Mucosa of rectum (tissue), 2 donors: ENCODE data around the gene C1orf167.

ENCODE experiments used
- H3K27ac ChIP-seq, 2 donors: one replicate each; pipeline ENCODE4 v1.7.0; 2013; ENCODE audit warnings: inconsistent platforms in 2 of 2, low read depth in 2 of 2, low read length in 2 of 2
- H3K27me3 ChIP-seq, 2 donors: one replicate each; pipeline ENCODE4 v1.7.0; 2013; ENCODE audit warnings: low read length in 2 of 2; ENCODE audit not compliant: control insufficient read depth in 2 of 2, insufficient read depth in 2 of 2
- H3K36me3 ChIP-seq, 2 donors: one replicate each; pipeline ENCODE4 v1.7.0; 2013; ENCODE audit warnings: low read length in 2 of 2; ENCODE audit not compliant: control insufficient read depth in 2 of 2, insufficient read depth in 2 of 2
- H3K4me1 ChIP-seq, 2 donors: one replicate each; pipeline ENCODE4 v1.7.0; 2013; ENCODE audit warnings: low read length in 2 of 2, mild to moderate bottlenecking in 1 of 2; ENCODE audit not compliant: control insufficient read depth in 2 of 2, insufficient read depth in 2 of 2
- H3K4me3 ChIP-seq, 2 donors: one replicate each; pipeline ENCODE4 v1.7.0; 2013; ENCODE audit warnings: low read length in 2 of 2
- H3K9ac ChIP-seq, 2 donors: one replicate each; pipeline ENCODE4 v1.7.0; 2013; ENCODE audit warnings: low read length in 2 of 2, low read depth in 1 of 2, mild to moderate bottlenecking in 1 of 2
- H3K9me3 ChIP-seq, 2 donors: one replicate each; pipeline ENCODE4 v1.7.0; 2013; ENCODE audit warnings: low read length in 2 of 2; ENCODE audit not compliant: control insufficient read depth in 2 of 2
- donor health status: healthy.
- donor health status: Normal muscosa, but diverticular disease.

Gene C1orf167

DNA sequence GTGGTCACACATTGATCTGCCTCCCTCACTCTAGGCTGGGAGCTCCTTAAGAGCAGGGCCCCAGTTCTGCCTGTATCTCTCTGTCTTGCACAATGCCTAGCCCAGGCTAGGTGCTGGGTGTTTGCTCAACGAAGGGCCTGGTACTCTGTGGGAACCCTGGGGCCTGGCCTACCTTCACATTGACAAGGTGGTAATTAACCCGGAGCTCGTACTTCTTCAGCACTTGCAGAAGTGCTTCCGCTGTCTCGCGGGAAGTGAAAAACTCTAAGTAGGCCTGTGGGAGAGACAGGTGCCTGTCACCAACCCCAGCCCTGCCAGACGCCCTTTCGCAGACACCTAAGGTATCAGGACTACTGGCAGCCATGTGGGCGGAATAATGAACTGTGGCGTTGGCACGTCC is 30.1 kb downstream of the C1orf167 start:
- Histone ChIP-seq H3K9ac (peak overlapping the region in 1 of 2 donors; percentile 57), H3K27ac (peak overlapping the region in 1 of 2 donors; percentile 77), H3K36me3 (peaks cover 45 to 50% of the 10 kb centered on the region in 2 donors), H3K4me3 (no peak overlapping the region), H3K4me1 (peaks cover 24 to 46% of the 10 kb centered on the region in 2 donors), H3K9me3 (no peaks in the 10 kb centered on the region), H3K27me3 (no peaks in the 10 kb centered on the region)

DNA sequence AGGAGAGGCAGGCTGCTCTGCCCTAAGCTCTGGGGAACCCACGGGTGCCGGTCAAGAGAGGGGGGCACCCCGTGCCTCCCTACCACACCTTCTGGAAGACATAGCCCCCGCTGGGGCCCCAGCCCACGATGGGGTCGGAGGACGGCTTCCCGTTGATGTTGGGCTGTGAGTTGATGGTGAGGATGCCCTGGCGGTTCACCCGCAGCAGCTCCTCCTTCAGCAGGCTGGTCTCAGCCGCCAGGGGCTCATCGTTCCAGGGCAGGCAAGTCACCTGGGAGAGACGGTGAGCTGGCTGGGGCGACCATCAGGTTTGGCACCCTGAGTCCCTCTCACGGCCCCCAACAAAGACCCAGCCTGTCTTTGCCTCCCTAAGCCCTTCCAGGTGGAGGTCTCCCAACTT is 31.8 kb downstream of the C1orf167 start:
- Histone ChIP-seq H3K4me1 (peaks cover 12 to 28% of the 10 kb centered on the region in 2 donors), H3K36me3 (peaks cover 45 to 50% of the 10 kb centered on the region in 2 donors), H3K27ac (no peak overlapping the region)

DNA sequence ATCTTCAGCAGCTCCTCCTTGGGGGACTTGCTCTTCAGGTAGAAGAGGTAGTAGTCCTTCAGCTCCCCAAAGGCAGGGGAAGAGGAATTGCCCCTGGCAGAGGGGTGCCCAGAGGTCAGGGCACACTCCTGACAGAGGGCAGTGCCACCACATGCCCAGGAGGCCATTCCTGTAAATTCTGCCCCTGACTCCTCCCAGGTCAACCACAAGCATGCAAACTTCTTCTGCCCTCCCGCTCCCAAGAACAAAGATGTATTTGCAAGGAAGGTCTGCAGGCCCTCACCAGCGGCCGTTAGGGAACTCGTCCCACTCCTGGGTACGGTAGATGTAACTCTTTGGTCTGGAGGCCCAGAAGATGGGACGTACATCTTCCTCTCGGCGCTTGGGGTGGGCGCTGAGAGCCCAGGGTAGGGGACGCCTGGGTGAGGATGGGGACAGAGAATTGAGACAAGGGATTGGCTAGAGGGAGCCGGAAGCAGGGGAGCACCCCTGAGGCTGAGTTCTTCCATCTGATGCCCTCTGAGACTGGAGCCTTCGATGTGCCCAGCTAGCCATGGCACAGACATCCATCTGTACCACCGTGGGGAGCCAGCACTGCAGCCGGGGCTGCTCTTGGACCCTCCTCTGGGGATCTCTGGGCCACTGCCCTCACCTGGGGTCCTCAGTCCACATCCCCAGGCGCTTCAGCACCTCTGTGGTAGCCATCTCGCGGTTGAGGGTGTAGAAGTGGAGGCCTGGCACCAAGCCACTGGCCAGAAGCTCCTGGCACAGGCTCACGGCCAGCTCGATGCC is 32.6 kb downstream of the C1orf167 start:
- no peak overlapping the region for H3K27ac ChIP-seq
- no peak overlapping the region for H3K4me3 ChIP-seq
- H3K4me1 ChIP-seq: peaks cover 11 to 22% of the 10 kb centered on the region in 2 donors
- no peaks in the 10 kb centered on the region for H3K27me3 ChIP-seq
- H3K9ac ChIP-seq: no peak overlapping the region
- H3K36me3 ChIP-seq: peaks cover 50 to 54% of the 10 kb centered on the region in 2 donors
- H3K9me3 ChIP-seq: no peaks in the 10 kb centered on the region

More for the DNA sequence above, 31.8 kb downstream of the C1orf167 start:
- Histone ChIP-seq H3K9ac (no peak overlapping the region), H3K4me3 (no peak overlapping the region), H3K27me3 (no peaks in the 10 kb centered on the region), H3K9me3 (no peaks in the 10 kb centered on the region)

DNA sequence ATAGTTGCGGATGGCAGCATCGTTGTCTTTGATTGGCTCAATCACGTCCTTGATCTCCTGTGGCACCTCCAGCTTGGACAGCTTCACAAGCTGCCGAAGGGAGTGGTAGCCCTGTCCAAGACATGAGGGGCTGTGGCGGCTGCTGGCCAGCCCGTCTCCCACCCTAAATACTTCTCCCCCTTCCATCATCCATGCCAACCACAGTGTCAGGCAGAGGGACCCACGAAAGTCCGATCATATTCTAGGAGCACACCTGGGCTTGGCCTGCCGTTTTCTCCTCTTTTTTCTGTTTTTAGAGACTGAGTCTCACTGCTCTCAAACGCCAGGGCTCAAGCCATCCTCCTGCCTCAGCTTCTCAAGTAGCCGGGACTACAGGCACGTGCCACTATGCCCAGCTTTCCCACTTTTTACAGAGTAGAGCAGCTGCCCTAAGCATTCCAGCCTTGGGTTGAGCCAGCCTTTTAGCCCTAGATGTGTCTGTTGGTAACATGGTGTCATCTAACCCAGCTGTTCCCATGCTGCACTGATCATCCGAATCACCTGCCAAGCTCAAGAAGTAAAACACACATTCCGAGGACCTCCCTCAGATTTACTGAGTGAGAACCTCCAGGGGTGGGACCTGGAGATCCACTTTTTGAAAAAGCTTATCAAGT is 33.4 kb downstream of the C1orf167 start:
- Histone ChIP-seq H3K36me3 (peaks cover 56% of the 10 kb centered on the region in 2 donors), H3K9me3 (no peaks in the 10 kb centered on the region), H3K27ac (no peak overlapping the region), H3K4me3 (no peak overlapping the region), H3K4me1 (peaks cover 8 to 15% of the 10 kb centered on the region in 2 donors), H3K27me3 (no peaks in the 10 kb centered on the region), H3K9ac (no peak overlapping the region)

DNA sequence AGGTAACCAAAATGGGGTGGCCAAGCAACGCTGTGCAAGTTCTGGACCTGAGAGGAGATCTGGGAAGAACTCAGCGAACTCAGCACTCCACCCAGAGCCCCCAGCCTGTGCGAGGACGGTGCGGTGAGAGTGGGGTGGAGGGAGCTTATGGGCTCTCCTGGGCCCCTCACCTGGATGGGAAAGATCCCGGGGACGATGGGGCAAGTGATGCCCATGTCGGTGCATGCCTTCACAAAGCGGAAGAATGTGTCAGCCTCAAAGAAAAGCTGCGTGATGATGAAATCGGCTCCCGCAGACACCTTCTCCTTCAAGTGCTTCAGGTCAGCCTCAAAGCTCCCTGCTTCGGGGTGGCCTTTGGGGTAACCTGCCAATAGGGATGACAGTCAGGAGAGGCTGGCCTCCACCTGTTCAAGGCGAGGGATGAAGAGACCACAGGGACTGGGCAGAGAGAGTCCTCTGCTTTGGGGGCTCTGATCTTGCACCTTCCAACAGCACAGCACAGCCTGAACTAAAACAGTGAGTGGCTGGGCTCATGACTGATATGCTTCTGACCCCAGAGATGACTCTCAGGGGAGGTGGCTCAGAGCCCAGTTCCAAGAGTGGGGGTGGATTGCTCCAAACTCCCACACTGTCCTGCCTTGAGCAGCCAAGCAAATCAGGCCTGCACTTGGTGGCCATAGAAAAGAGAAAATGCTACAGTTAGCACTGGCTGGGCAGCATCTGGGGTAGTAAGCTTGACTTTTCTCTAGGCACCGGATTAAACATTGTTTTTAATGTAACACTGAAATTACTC is 34.2 kb downstream of the C1orf167 start:
- no peaks in the 10 kb centered on the region for H3K27me3 ChIP-seq
- peaks cover 2 to 6% of the 10 kb centered on the region in 2 donors for H3K4me1 ChIP-seq
- H3K27ac ChIP-seq: no peak overlapping the region
- no peak overlapping the region for H3K4me3 ChIP-seq
- H3K36me3 ChIP-seq: peaks cover 60 to 62% of the 10 kb centered on the region in 2 donors
- H3K9me3 ChIP-seq: no peaks in the 10 kb centered on the region
- no peak overlapping the region for H3K9ac ChIP-seq

DNA sequence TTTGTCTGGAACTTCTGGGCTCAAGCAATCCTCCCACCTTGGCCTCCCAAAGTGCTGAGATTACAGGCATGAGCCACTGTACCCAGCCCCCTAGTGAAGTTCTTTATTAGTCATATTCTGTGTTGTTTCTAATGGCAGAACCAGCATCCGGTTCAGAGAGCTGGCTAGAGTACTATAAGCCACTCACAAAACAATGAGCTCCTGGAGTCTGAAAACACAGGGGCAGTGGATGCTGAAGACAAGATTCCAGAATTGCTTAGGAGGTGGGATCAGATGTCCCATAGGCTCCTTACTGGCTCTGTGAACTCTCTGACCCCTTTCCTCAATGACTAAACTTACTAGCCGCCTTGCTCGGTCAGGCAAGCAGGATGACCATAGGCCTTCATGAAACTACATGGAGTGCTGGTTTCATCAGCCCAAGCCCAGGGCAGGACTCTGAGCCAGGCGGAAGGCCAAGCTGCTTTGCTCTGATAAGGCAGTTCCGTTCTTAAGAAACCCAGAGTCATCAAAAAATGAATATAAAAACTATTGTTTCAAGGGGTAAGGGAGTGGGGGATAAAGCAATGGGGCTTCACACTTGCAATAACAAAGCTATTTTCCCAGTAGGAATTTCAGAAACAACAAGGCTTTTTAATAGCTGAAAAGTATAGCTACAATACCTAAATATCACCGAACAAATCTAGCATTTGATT is 35.7 kb downstream of the C1orf167 start:
- no peak overlapping the region for H3K27ac ChIP-seq
- H3K4me3 ChIP-seq: no peak overlapping the region
- H3K4me1 ChIP-seq: peaks cover under 1 to 4% of the 10 kb centered on the region in 2 donors
- no peaks in the 10 kb centered on the region for H3K9me3 ChIP-seq
- H3K27me3 ChIP-seq: no peaks in the 10 kb centered on the region
- no peak overlapping the region for H3K9ac ChIP-seq
- peaks cover 51 to 52% of the 10 kb centered on the region in 2 donors for H3K36me3 ChIP-seq

DNA sequence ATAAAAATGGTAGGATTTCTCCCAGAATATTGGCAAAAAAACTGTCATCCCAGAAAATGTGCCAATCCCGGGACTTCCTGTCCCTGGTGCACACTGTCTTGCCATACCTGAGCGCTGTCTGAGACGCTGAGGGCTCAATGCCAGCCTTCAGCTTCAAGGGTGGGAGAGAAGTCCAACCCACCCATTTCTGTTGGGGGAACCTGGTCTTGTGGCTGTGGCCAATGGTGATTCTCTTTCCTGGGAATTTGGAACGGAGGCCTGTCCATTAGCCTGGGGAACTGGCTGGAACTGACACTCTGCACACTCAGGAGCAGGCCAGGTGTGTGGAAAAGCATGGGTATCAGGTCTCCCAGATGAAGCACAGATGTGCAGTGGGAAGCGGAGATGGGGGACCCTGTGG is 37.1 kb downstream of the C1orf167 start:
- no peak overlapping the region for H3K27ac ChIP-seq

DNA sequence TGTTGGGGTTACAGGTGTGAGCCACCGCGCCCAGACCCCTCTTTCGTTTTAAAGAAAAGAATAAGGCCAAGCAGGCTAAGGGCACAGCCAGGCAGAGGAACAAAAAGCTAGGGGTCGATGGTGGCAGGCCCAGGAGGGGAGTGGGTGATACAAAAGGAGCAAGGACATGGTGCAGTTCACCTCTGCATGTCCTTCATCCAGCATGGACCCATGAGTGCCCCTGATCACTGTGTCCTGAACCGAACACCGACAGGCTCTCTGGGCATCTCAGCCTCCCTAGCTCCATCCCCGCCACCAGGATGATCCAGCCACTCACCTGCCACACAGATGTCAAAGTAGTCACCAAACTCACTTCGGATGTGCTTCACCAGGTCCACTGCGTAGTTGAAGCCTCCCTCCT is 37.9 kb downstream of the C1orf167 start:
- Histone ChIP-seq H3K27me3 (no peaks in the 10 kb centered on the region), H3K9me3 (no peaks in the 10 kb centered on the region), H3K4me3 (no peak overlapping the region), H3K36me3 (peaks cover 37 to 38% of the 10 kb centered on the region in 2 donors), H3K9ac (no peak overlapping the region), H3K4me1 (peaks cover 20 to 23% of the 10 kb centered on the region in 2 donors), H3K27ac (no peak overlapping the region)

More for the DNA sequence above, 37.1 kb downstream of the C1orf167 start:
- Histone ChIP-seq H3K4me1 (peaks cover 14 to 16% of the 10 kb centered on the region in 2 donors), H3K27me3 (no peaks in the 10 kb centered on the region), H3K9me3 (no peaks in the 10 kb centered on the region), H3K36me3 (peaks cover 45 to 46% of the 10 kb centered on the region in 2 donors), H3K9ac (no peak overlapping the region), H3K4me3 (no peak overlapping the region)

DNA sequence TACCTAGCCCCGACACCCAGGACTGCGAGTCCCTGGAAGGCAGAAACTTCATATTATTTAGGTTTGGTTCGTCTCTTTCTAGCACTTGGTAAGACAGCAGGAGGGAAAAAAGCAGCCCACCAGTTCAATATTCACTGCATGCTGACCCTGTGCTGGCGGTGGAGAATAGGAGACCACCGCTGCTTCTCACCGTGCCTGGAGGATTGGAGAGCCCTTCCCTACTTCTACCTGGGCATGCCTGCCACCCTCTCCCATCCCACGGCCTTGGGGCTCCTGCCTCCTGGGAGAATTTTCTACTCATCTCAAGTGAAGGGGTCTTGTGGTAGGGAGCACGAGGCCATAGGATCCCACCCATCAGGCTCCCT is 38.4 kb downstream of the C1orf167 start:
- no peaks in the 10 kb centered on the region for H3K9me3 ChIP-seq
- no peak overlapping the region for H3K4me3 ChIP-seq
- H3K27ac ChIP-seq: no peak overlapping the region
- H3K36me3 ChIP-seq: peaks cover 32 to 34% of the 10 kb centered on the region in 2 donors
- H3K27me3 ChIP-seq: no peaks in the 10 kb centered on the region
- H3K9ac ChIP-seq: no peak overlapping the region
- H3K4me1 ChIP-seq: peaks cover 24 to 27% of the 10 kb centered on the region in 2 donors
